DND-41 (cell line): Measurements from ENCODE around the gene ZRANB3.

Source experiments
- ATAC-seq: fragments of 200-7000 bp; cut with Tn5 transposase; 3 replicates; pipeline ENCODE4 v1.9.1; 2021; ENCODE audit warnings: low read depth; ENCODE audit not compliant: insufficient read depth
- DNase-seq: peaks from one replicate; pipeline ENCODE4 v3.0.0-alpha.2; 2020
- H2AFZ ChIP-seq: 2 replicates; pipeline ENCODE4 v1.6.0; 2012; ENCODE audit warnings: low read depth, low read length
- H3K27ac ChIP-seq: 2 replicates; pipeline ENCODE4 v1.5.1; 2012; ENCODE audit warnings: low read length, inconsistent platforms
- H3K27me3 ChIP-seq: fragments of 200-600 bp; sonication (generic); 2 replicates; pipeline ENCODE4 v1.6.0; 2012; ENCODE audit warnings: low read length, mild to moderate bottlenecking, inconsistent platforms; ENCODE audit not compliant: insufficient read depth, poor library complexity
- H3K36me3 ChIP-seq: 2 replicates; pipeline ENCODE4 v1.5.1; 2012; ENCODE audit warnings: low read length, inconsistent platforms; ENCODE audit not compliant: insufficient read depth
- H3K4me1 ChIP-seq: 2 replicates; pipeline ENCODE4 v1.5.1; 2012; ENCODE audit warnings: mild to moderate bottlenecking, low read length; ENCODE audit not compliant: insufficient read depth
- H3K4me2 ChIP-seq: 2 replicates; pipeline ENCODE4 v1.6.0; 2012; ENCODE audit warnings: mild to moderate bottlenecking, moderate library complexity, low read length, inconsistent platforms; ENCODE audit not compliant: insufficient read depth
- H3K4me3 ChIP-seq, 2 experiments: fragments of 200-600 bp in 1 of 2; shearing (Covaris generic) in 1 of 2; 2 replicates each; pipeline ENCODE4 v1.5.1; 2012 to 2016; ENCODE audit warnings: inconsistent platforms in 2 of 2, low read length in 2 of 2, mild to moderate bottlenecking in 2 of 2, low read depth in 1 of 2, moderate library complexity in 1 of 2
- H3K79me2 ChIP-seq: 2 replicates; pipeline ENCODE4 v1.6.0; 2012; ENCODE audit warnings: low read length, inconsistent platforms; ENCODE audit not compliant: insufficient read depth
- H3K9ac ChIP-seq: 2 replicates; pipeline ENCODE4 v1.6.0; 2012; ENCODE audit warnings: low read depth, mild to moderate bottlenecking, inconsistent platforms, low read length, moderate library complexity
- H3K9me3 ChIP-seq: 2 replicates; pipeline ENCODE4 v1.5.1; 2012; ENCODE audit warnings: low read length, moderate library complexity, mild to moderate bottlenecking, inconsistent platforms; ENCODE audit not compliant: insufficient read depth, severe bottlenecking
- H4K20me1 ChIP-seq: 2 replicates; pipeline ENCODE4 v1.6.0; 2012; ENCODE audit warnings: low read length; ENCODE audit not compliant: insufficient read depth
- CTCF ChIP-seq: IDR thresholded peaks from 2 replicates; pipeline ENCODE4 v1.5.1; 2012; ENCODE audit warnings: borderline replicate concordance, low read length, moderate library complexity, mild to moderate bottlenecking; ENCODE audit not compliant: poor library complexity, severe bottlenecking; ENCODE audit errors: extremely low read depth
- EZH2 ChIP-seq: IDR thresholded peaks from 3 replicates; pipeline ENCODE4 v1.6.1; 2012; ENCODE audit warnings: borderline replicate concordance, low read depth, mild to moderate bottlenecking, moderate library complexity, low read length, inconsistent platforms; ENCODE audit not compliant: severe bottlenecking

Gene ZRANB3

GRCh38 chr2:135257383-135258090 is 273.5 kb downstream of the ZRANB3 start:
- Histone ChIP-seq H3K9ac (no peak overlapping the region), H3K27me3 (no peaks in the 10 kb centered on the region), H3K9me3 (no peaks in the 10 kb centered on the region), H3K4me2 (no peak overlapping the region), H3K4me3 (no peak overlapping the region), H4K20me1 (no peaks in the 10 kb centered on the region), H3K36me3 (no peaks in the 10 kb centered on the region), H3K27ac (no peak overlapping the region), H3K4me1 (no peaks in the 10 kb centered on the region), H3K79me2 (no peaks in the 10 kb centered on the region), H2AFZ (no peak overlapping the region)
- TF ChIP-seq CTCF (no peak), EZH2 (no peak)
- DNase-seq (no peak), ATAC-seq (no peak)

GRCh38 chr2:135256531-135257260 is 274.3 kb downstream of the ZRANB3 start:
- H3K4me1 ChIP-seq, result no peaks in the 10 kb centered on the region
- no peak overlapping the region for H3K4me3 ChIP-seq
- H3K27ac ChIP-seq, result no peak overlapping the region
- H3K9ac ChIP-seq, result no peak overlapping the region
- no peak overlapping the region for H2AFZ ChIP-seq
- H3K79me2 ChIP-seq, result no peaks in the 10 kb centered on the region
- H3K4me2 ChIP-seq, result no peak overlapping the region
- ATAC-seq (no peak), DNase-seq (no peak)
- H4K20me1 ChIP-seq, result no peaks in the 10 kb centered on the region
- H3K36me3 ChIP-seq, result no peaks in the 10 kb centered on the region
- H3K9me3 ChIP-seq, result no peaks in the 10 kb centered on the region
- no peak for TF ChIP-seq EZH2
- TF ChIP-seq CTCF, result no peak
- no peaks in the 10 kb centered on the region for H3K27me3 ChIP-seq

- TF ChIP-seq EZH2, result no peak
- TF ChIP-seq CTCF, result no peak
- ATAC-seq (no peak), DNase-seq (no peak)
- Histone ChIP-seq H3K9ac (no peak overlapping the region), H3K36me3 (peaks cover 8% of the 10 kb centered on the region), H3K9me3 (peaks cover 8% of the 10 kb centered on the region), H3K79me2 (no peaks in the 10 kb centered on the region), H3K4me3 (no peak overlapping the region), H3K4me2 (no peak overlapping the region), H3K27ac (no peak overlapping the region), H2AFZ (no peak overlapping the region), H4K20me1 (no peaks in the 10 kb centered on the region), H3K27me3 (no peaks in the 10 kb centered on the region), H3K4me1 (no peaks in the 10 kb centered on the region)
Observed at GRCh38 chr2:135255208-135255607, 275.8 kb downstream of the ZRANB3 start.
